GM10266 (cell line): ENCODE results near the gene DUSP2.

Experiments used
- DNase-seq: peaks from one replicate; pipeline ENCODE4 v3.0.0; 2012; ENCODE audit errors: extremely low spot score
- TF ChIP-seq, protein P1 (sequence below): IDR thresholded peaks from 2 replicates; pipeline ENCODE4 v1.5.1; 2012; ENCODE audit warnings: mild to moderate bottlenecking, low read depth; ENCODE audit not compliant: control insufficient read depth, insufficient read depth; ENCODE audit errors: missing control alignments

The DUSP2 gene

DNA sequence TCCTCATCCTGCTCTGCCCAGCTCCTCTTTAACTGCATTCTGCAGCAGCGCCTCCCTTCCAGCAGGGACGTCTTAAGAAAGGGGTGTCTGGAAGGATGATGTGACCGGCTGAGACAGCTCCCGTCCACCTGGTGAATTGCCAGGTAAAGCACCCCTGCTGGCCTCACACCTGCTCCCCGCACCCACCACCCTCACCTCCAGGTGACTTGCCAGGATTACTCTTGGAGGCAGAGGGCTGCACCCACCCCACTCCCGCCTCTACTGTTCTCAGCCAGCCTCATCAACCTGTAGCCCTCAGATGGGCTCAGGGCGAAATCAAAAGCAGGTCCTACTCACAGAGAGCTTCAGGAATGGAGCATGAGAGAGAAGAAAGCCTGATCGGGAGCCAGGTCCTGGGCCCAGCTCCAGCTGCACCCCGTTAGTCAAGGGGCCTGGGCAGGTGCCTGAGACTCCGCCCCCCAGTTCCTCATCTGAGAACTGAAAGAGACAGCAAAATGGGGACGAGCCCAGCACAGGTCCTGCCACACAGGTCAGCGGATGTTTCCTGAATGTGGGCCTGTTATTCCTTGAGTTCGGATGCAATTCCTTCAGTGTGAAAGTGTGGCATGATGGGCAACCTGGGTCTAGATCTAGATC, 34.5 kb downstream of the DUSP2 start:
- DNase-seq: no peak
- TF ChIP-seq, protein P1, sequence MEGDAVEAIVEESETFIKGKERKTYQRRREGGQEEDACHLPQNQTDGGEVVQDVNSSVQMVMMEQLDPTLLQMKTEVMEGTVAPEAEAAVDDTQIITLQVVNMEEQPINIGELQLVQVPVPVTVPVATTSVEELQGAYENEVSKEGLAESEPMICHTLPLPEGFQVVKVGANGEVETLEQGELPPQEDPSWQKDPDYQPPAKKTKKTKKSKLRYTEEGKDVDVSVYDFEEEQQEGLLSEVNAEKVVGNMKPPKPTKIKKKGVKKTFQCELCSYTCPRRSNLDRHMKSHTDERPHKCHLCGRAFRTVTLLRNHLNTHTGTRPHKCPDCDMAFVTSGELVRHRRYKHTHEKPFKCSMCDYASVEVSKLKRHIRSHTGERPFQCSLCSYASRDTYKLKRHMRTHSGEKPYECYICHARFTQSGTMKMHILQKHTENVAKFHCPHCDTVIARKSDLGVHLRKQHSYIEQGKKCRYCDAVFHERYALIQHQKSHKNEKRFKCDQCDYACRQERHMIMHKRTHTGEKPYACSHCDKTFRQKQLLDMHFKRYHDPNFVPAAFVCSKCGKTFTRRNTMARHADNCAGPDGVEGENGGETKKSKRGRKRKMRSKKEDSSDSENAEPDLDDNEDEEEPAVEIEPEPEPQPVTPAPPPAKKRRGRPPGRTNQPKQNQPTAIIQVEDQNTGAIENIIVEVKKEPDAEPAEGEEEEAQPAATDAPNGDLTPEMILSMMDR: no peak

DNA sequence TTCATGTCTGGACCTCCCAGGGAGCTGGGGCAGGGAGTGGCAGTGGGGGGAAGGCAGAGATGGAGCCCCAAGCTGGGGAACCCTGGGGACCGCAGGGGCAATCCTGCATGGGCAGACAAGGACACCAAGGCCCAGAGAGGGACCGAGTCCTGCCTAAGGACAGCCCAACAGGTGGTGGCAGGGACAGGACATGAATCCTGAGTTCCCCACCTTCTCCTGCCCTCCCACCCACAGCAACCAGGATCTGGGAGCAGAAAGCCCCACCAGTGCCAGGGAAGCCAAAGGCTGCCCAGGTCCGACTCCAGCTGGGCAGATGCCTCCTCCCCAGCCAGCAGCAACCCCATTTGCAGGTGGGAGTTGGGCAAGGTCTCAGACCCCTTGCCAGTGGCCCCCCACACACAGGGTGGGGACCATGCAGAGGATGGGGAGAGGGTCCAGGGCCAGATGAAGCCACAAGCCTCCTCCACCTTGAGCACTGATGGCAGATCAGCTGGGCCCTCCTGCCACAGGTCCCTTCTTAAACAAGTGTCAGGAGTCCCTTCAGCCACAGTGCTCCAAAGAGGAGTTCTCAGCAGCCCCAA, 35.2 kb downstream of the DUSP2 start:
- TF ChIP-seq, protein P1: no peak
- no peak for DNase-seq

GRCh38 chr2:96109361-96109680, 35.9 kb downstream of the DUSP2 start:
- TF ChIP-seq, protein P1: no peak
- no peak for DNase-seq

DNA sequence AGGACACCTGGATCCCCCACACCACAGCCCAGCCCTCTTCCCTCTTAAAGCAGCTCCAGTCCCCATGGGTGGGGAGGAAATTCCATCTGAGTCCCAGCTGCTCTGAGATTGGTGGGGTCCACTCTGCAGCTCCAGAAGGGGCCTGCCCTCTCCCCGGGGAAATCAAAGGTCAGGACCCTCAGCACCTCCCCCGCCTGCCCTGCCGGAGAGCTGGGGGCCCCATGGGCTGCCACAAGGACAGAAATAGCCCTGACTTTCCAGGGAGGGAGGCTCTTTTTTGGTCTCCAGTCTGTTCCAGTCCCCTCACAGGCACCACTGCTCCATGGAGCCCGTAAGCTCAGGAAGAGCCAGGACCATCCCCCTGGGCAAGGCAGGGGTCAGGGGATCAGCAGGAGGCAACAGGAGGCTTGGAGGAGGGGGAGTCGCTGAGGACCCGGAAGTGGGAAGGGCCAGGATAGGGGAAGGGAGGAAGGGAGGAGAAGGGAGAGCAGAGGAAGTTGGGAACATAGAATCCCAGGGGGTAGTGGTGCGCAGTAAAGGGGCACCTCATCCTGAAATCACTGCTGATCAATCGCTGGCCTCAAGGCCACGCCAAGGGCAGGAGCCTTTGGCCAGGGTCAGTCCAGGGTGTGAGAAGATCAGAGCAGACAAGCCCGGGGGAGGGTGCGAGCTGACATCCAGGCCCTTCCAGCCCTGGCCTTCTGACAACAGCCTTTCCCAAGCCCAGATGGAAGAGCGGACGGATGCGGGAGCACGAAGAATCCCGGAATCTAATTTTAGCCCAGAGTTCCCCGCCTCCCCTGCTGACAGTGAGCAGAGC, 36.5 kb downstream of the DUSP2 start:
- DNase-seq: no peak
- TF ChIP-seq, protein P1: no peak

DNA sequence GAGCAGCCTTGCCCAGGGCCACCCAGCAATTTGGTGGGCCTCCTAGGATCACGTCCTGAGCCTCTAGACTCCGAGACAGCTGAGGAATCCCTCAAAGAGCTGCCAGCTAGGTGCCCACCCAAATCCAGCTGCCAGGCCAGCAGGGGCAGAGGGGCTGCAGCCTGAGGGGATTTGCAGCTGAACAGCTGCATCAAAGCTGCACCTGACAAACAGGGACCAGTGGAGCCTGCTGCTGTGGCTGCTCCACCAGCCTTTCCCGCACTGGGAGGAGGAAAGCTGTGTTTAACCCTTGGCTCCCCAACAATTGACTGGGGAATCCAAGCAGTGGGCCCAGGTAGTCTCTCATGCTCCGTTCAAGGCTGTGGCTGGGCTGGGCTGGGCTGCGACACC, 37.1 kb downstream of the DUSP2 start:
- TF ChIP-seq, protein P1: no peak
- no peak for DNase-seq

DNA sequence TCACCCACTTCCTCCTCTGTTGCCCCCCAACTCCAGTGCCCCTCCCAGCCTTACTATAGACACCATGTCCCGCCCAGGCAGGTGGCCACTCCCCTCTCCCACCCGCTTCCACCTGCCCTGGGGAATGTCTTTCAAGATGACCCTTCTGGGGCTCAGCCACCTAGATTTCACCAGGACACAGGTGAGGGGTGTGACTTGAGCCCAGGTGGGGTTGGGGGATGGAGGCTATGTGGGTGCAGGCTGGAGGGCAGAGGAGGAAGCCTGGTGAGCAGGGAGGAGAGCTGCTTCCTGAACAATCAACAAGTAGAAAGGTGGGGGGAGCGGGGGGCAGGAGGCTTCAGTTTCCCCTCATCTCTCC, 37.6 kb downstream of the DUSP2 start:
- DNase-seq: no peak
- TF ChIP-seq, protein P1: no peak
